Stimulated activated CD4-positive, alpha-beta T cell treated with anti-CD3 and anti-CD28 coated beads, Interleukin-15, amount 100 ng/mL, for 48 hours (primary cell): ENCODE results near the gene PRKCSH.
"Not testable (repeated sequence)": the region's sequence is repeated elsewhere in the genome, so short reads cannot be mapped to it uniquely, and the experiment has no call there.

Experiments used
- DNase-seq, 2 donors: peaks; one replicate each; pipeline ENCODE4 v3.0.0-alpha.2; 2020; ENCODE audit warnings: low read depth in 2 of 2

PRKCSH gene

GRCh38 chr19:11448923-11449554, 13.6 kb downstream of the PRKCSH start:
- DNase-seq = no peak

- DNase-seq = no peak
Observed at GRCh38 chr19:11450570-11451326, 15.3 kb downstream of the PRKCSH start.

GRCh38 chr19:11451327-11451870, 16.0 kb downstream of the PRKCSH start:
- no peak for DNase-seq

GRCh38 chr19:11451871-11452619, 16.6 kb downstream of the PRKCSH start:
- DNase-seq = no peak

- DNase-seq = no peak
Observed at GRCh38 chr19:11452620-11453310, 17.3 kb downstream of the PRKCSH start.

GRCh38 chr19:11453468-11454341, 18.3 kb downstream of the PRKCSH start:
- no peak for DNase-seq

- DNase-seq = not testable (repeated sequence)
Observed at GRCh38 chr19:11455233-11455554, 19.8 kb downstream of the PRKCSH start.

GRCh38 chr19:11456659-11457058, 21.2 kb downstream of the PRKCSH start:
- no peak for DNase-seq

GRCh38 chr19:11457115-11457514, 21.7 kb downstream of the PRKCSH start:
- no peak for DNase-seq

- DNase-seq = no peak
Observed at GRCh38 chr19:11457831-11458230, 22.4 kb downstream of the PRKCSH start.

- no peak for DNase-seq
Observed at GRCh38 chr19:11458236-11458900, 22.9 kb downstream of the PRKCSH start.

GRCh38 chr19:11458912-11459311, 23.5 kb downstream of the PRKCSH start:
- not testable (repeated sequence) for DNase-seq

- DNase-seq = no peak
Observed at GRCh38 chr19:11460207-11460606, 24.8 kb downstream of the PRKCSH start.

GRCh38 chr19:11461453-11461852, 26.0 kb downstream of the PRKCSH start:
- DNase-seq = no peak

- DNase-seq = no peak
Observed at GRCh38 chr19:11463391-11463790, 28.0 kb downstream of the PRKCSH start.

- no peak for DNase-seq
Observed at GRCh38 chr19:11464333-11465265, 29.2 kb downstream of the PRKCSH start.

GRCh38 chr19:11465600-11465999, 30.2 kb downstream of the PRKCSH start:
- DNase-seq = no peak

GRCh38 chr19:11468266-11468845, 32.9 kb downstream of the PRKCSH start:
- DNase-seq = not testable (repeated sequence)

GRCh38 chr19:11473725-11474124, 38.3 kb downstream of the PRKCSH start:
- no peak for DNase-seq
